Endothelial cell of umbilical vein (primary cell): ENCODE data around the gene SHC1. TPM values are rescaled to one million over a fixed set of nuclear protein-coding genes. Genes with fewer than 3 reads are reported as not detected.
A peak's percentile ranks its signal among the peaks of the same experiment; 100 is the strongest.

ENCODE experiments used
- BruUV-seq: library from RNA; stranded (reverse); fragments of 400-500 nt; replicated peaks from 2 replicates; lab custom pipeline; 2021; lab: Mats Ljungman, UMichigan
- CTCF ChIA-PET: fragments of 300-600, 350-600 bp; sonication (Branson Sonifier 250); formaldehyde crosslinking; loops from one replicate; lab custom pipeline; 2021; ENCODE audit warnings: antibody characterized with exemption, inconsistent platforms; lab: Charles Lee
- POLR2A ChIA-PET: fragments of 300-600, 350-600 bp; sonication (Branson Sonifier 250); formaldehyde crosslinking; loops from one replicate; lab custom pipeline; 2021; ENCODE audit warnings: antibody characterized with exemption, inconsistent platforms; lab: Charles Lee
- DNase-seq: peaks from one replicate; pipeline ENCODE4 v3.0.0-alpha.2; 2011; ENCODE audit warnings: low read depth, low spot score
- FAIRE-seq: peaks from 2 replicates; lab custom pipeline; 2011; peaks lifted over from hg19 to GRCh38; lab: Jason Lieb, UNC
- H2AFZ ChIP-seq: 2 replicates; pipeline ENCODE4 v1.6.0; 2012; ENCODE audit warnings: low read depth, low read length, control low read depth, inconsistent platforms
- H3K27ac ChIP-seq: 2 replicates; pipeline ENCODE4 v1.5.1; 2011; ENCODE audit warnings: low read depth, mild to moderate bottlenecking, control low read depth, low read length, moderate library complexity; ENCODE audit not compliant: insufficient read depth
- H3K27me3 ChIP-seq, 2 experiments: 2 replicates each; pipeline versions ENCODE4 v1.6.0 to v1.6.1; 2011; ENCODE audit warnings: low read length in 2 of 2, mixed read lengths in 1 of 2; ENCODE audit not compliant: control insufficient read depth in 2 of 2, insufficient read depth in 2 of 2
- H3K36me3 ChIP-seq, 2 experiments: 2 replicates in 1 of 2; 3 replicates in 1 of 2; pipeline ENCODE4 v1.5.1; 2011; ENCODE audit warnings: low read length in 2 of 2, mild to moderate bottlenecking in 1 of 2, moderate library complexity in 1 of 2; ENCODE audit not compliant: control insufficient read depth in 2 of 2, insufficient read depth in 2 of 2; ENCODE audit errors: extremely low read depth in 1 of 2
- H3K4me1 ChIP-seq: 3 replicates; pipeline ENCODE4 v1.5.1; 2011; ENCODE audit warnings: mild to moderate bottlenecking, low read length; ENCODE audit not compliant: control insufficient read depth, insufficient read depth; ENCODE audit errors: extremely low read depth
- H3K4me2 ChIP-seq: 2 replicates; pipeline ENCODE4 v1.6.1; 2011; ENCODE audit warnings: low read length, control low read depth, mixed read lengths; ENCODE audit not compliant: insufficient read depth
- H3K4me3 ChIP-seq, 3 experiments: fragments of 200-600 bp in 1 of 3; sonication (generic), shearing (Covaris generic) in 1 of 3; replicated peaks in 1 of 3; 2 replicates each; pipeline ENCODE4 v1.5.1; 2011 to 2016; ENCODE audit warnings: control low read depth in 3 of 3, low read length in 3 of 3, mild to moderate bottlenecking in 2 of 3, inconsistent platforms in 1 of 3, low read depth in 1 of 3, moderate library complexity in 1 of 3; ENCODE audit not compliant: insufficient read depth in 1 of 3
- H3K79me2 ChIP-seq: 2 replicates; pipeline ENCODE4 v1.6.0; 2012; ENCODE audit warnings: low read length, inconsistent platforms; ENCODE audit not compliant: control insufficient read depth, insufficient read depth
- H3K9ac ChIP-seq: replicated peaks from 2 replicates; pipeline ENCODE3; 2011; ENCODE audit warnings: low read length, control low read depth; ENCODE audit not compliant: insufficient read depth; ENCODE audit errors: extremely low read depth
- H3K9me1 ChIP-seq: replicated peaks from 3 replicates; pipeline ENCODE4 v1.6.0; 2011; ENCODE audit warnings: mild to moderate bottlenecking, low read length; ENCODE audit not compliant: control insufficient read depth, insufficient read depth; ENCODE audit errors: extremely low read depth
- H3K9me3 ChIP-seq: replicated peaks from 2 replicates; pipeline ENCODE4 v1.5.1; 2012; ENCODE audit warnings: low read length, inconsistent platforms; ENCODE audit not compliant: control insufficient read depth, insufficient read depth
- H4K20me1 ChIP-seq: replicated peaks from 2 replicates; pipeline ENCODE3; 2011; ENCODE audit warnings: mild to moderate bottlenecking, low read length; ENCODE audit not compliant: control insufficient read depth, insufficient read depth; ENCODE audit errors: extremely low read depth
- EZH2 ChIP-seq: IDR thresholded peaks from 2 replicates; pipeline ENCODE4 v1.6.1; 2012; ENCODE audit warnings: borderline replicate concordance, low read depth, mild to moderate bottlenecking, moderate library complexity, low read length, inconsistent platforms; ENCODE audit not compliant: severe bottlenecking
- FOS ChIP-seq: IDR thresholded peaks from 2 replicates; pipeline ENCODE4 v1.6.1; 2011; ENCODE audit warnings: mild to moderate bottlenecking, low read length, moderate library complexity, borderline replicate concordance; ENCODE audit not compliant: insufficient read depth
- GATA2 ChIP-seq: IDR thresholded peaks from 2 replicates; pipeline ENCODE4 v1.7.0; 2011; ENCODE audit warnings: low read depth, mild to moderate bottlenecking, moderate library complexity, mixed read lengths, low read length; ENCODE audit not compliant: insufficient read length, insufficient read depth
- JUN ChIP-seq: IDR thresholded peaks from 2 replicates; pipeline ENCODE4 v1.6.1; 2011; ENCODE audit warnings: borderline replicate concordance, low read depth; ENCODE audit not compliant: insufficient read length, insufficient read depth
- MAX ChIP-seq: IDR thresholded peaks from 2 replicates; pipeline ENCODE4 v1.6.1; 2011; ENCODE audit not compliant: insufficient read depth, insufficient read length
- MYC ChIP-seq: IDR thresholded peaks from one replicate; pipeline ENCODE4 v1.6.1; 2011; ENCODE audit warnings: mild to moderate bottlenecking, low read depth, low read length
- POLR2A ChIP-seq: IDR thresholded peaks from 2 replicates; pipeline ENCODE4 v1.6.1; 2012; ENCODE audit warnings: low read depth, mild to moderate bottlenecking, control low read depth, low read length
- POLR2AphosphoS5 ChIP-seq: IDR thresholded peaks from 2 replicates; pipeline ENCODE4 v1.6.1; 2012; ENCODE audit warnings: low read depth, mild to moderate bottlenecking, control low read depth, low read length, moderate library complexity; ENCODE audit not compliant: insufficient read depth
- dilution Hi-C: fragments of 300-500 bp; cut with MboI; formaldehyde crosslinking; loops from one replicate; pipeline ENCODE4 v1.15.0; 2019; ENCODE audit warnings: low sequenced_read_pairs; ENCODE audit not compliant: extremely low pct_ligation_motif_present
- intact Hi-C: fragments of 100-400 bp; cut with micrococcal nuclease; formaldehyde crosslinking; loops from one replicate; pipeline ENCODE4 v1.10.0; 2022
- polyA plus RNA-seq, 4 experiments: library from polyadenylated mRNA; depleted of rRNA in 3 of 4; stranded (reverse) in 3 of 4; unstranded in 1 of 4; fragments of >200 nt; gene quantifications; 2 replicates each; pipeline versions ENCODE4 v1.2.1 to v1.2.3, GENCODE V29; 2011 to 2012; ENCODE audit warnings: missing spikeins in 1 of 4
- total RNA-seq: library from RNA; stranded (reverse); gene quantifications from 2 replicates; pipeline ENCODE4 v1.2.3, GENCODE V29; 2021
- TF ChIP-seq, protein P1 (sequence below), 2 donors: IDR thresholded peaks; 1 replicate in 1 of 2; 2 replicates in 1 of 2; pipeline ENCODE4 v1.5.1; 2011; ENCODE audit warnings: low read length in 2 of 2, mild to moderate bottlenecking in 2 of 2, moderate library complexity in 2 of 2, control low read depth in 1 of 2, inconsistent platforms in 1 of 2, low read depth in 1 of 2; ENCODE audit not compliant: insufficient read depth in 1 of 2; ENCODE audit errors: extremely low read depth in 1 of 2

Gene SHC1
- total and polyA plus RNA-seq, 2 donors (not counting 3 experiments of a cell fraction or from before 2014, with no cell fraction given) = 316 to 324 TPM

GRCh38 chr1:154937988-154938386, 32.6 kb downstream of the SHC1 start:
- POLR2A ChIA-PET = interaction anchor here (0.6 kb wide), 1 partner anchor 36 kb away, joined by 9 read pairs; no protein-coding TSS in a partner anchor
- Histone ChIP-seq H3K9me1 (no peaks in the 10 kb centered on the region), H3K36me3 (no peaks in the 10 kb centered on the region), H3K4me2 (peak overlapping the region; percentile 74), H3K27ac (peak overlapping the region; percentile 92), H4K20me1 (no peaks in the 10 kb centered on the region), H2AFZ (peak overlapping the region; percentile 55), H3K4me3 (peak overlapping the region in 1 of 3 experiments; percentile 55), H3K9ac (peak overlapping the region; percentile 89), H3K9me3 (no peaks in the 10 kb centered on the region), H3K27me3 (no peaks in the 10 kb centered on the region), H3K4me1 (peaks cover 8% of the 10 kb centered on the region), H3K79me2 (no peaks in the 10 kb centered on the region)
- no peak for TF ChIP-seq FOS
- TF ChIP-seq EZH2 = no peak
- TF ChIP-seq JUN = no peak
- no peak for TF ChIP-seq MYC
- no peak for TF ChIP-seq MAX
- no peak for TF ChIP-seq POLR2AphosphoS5
- no peak for TF ChIP-seq GATA2
- TF ChIP-seq POLR2A = no peak
- TF ChIP-seq, protein P1, sequence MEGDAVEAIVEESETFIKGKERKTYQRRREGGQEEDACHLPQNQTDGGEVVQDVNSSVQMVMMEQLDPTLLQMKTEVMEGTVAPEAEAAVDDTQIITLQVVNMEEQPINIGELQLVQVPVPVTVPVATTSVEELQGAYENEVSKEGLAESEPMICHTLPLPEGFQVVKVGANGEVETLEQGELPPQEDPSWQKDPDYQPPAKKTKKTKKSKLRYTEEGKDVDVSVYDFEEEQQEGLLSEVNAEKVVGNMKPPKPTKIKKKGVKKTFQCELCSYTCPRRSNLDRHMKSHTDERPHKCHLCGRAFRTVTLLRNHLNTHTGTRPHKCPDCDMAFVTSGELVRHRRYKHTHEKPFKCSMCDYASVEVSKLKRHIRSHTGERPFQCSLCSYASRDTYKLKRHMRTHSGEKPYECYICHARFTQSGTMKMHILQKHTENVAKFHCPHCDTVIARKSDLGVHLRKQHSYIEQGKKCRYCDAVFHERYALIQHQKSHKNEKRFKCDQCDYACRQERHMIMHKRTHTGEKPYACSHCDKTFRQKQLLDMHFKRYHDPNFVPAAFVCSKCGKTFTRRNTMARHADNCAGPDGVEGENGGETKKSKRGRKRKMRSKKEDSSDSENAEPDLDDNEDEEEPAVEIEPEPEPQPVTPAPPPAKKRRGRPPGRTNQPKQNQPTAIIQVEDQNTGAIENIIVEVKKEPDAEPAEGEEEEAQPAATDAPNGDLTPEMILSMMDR (IDR thresholded peaks at IDR 0.05; ENCODE audit: extremely low read depth in 1 of 2, insufficient read depth in 1 of 2, low read depth in 1 of 2, low read length in 2 of 2) = no peak
- CTCF ChIA-PET = interaction anchor here (0.8 to 2.5 kb wide), 7 partner anchors 14 to 80 kb away, joined by 3 to 16 read pairs (median 4); partner anchors contain the start of gene PBXIP1
- dilution Hi-C loops (no loop called here), intact Hi-C loops (loop anchor here (1.0 to 2.0 kb wide), 5 partner anchors 17 to 379 kb away; partner anchors contain the start of genes CKS1B, EFNA4, UBE2Q1 and ZBTB7B)
- no peak for DNase-seq
- no TSS peak for BruUV-seq
- FAIRE-seq = peak; percentile 38
